Sigmoid colon (tissue), 4 donors: ENCODE results near the gene TMEM135.

Experiments
- EP300 ChIP-seq, 4 donors: sonication (generic); formaldehyde crosslinking; IDR thresholded peaks; one replicate each; pipeline ENCODE4 v1.6.1; 2017; ENCODE audit warnings: antibody characterized with exemption in 4 of 4
- POLR2A ChIP-seq, 2 donors: fragments of 450-650 bp; IDR thresholded peaks; one replicate each; pipeline ENCODE4 v1.6.1; 2016; ENCODE audit warnings: antibody characterized with exemption in 2 of 2, mild to moderate bottlenecking in 2 of 2, moderate library complexity in 2 of 2

GRCh38 chr11:87043894-87044293 is 6.2 kb downstream of the TMEM135 start:
- TF ChIP-seq POLR2A (IDR thresholded peaks at IDR 0.05), result no peak
- TF ChIP-seq EP300 (IDR thresholded peaks at IDR 0.05), result no peak
